H1 (cell line): ENCODE measurements around the gene ATXN7. TPM values are rescaled to one million over a fixed set of nuclear protein-coding genes. Genes with fewer than 3 reads are reported as not detected.

ENCODE experiments used
- E2F6 ChIP-seq: IDR thresholded peaks from 2 replicates; pipeline ENCODE4 v1.6.1; 2012; ENCODE audit warnings: inconsistent platforms
- RAD21 ChIP-seq, 2 experiments: IDR thresholded peaks in 1 of 2; conservative IDR thresholded peaks in 1 of 2; 2 replicates each; pipeline ENCODE4 v1.6.1; 2011; ENCODE audit warnings: low read depth in 2 of 2, low read length in 2 of 2, improper control_type of control experiment in 1 of 2, inconsistent platforms in 1 of 2, mild to moderate bottlenecking in 1 of 2, moderate library complexity in 1 of 2
- RBBP5 ChIP-seq: IDR thresholded peaks from 2 replicates; pipeline ENCODE4 v1.7.1; 2012; ENCODE audit warnings: low read depth, mild to moderate bottlenecking, inconsistent platforms, low read length, moderate library complexity, borderline replicate concordance
- SIRT6 ChIP-seq: IDR thresholded peaks from one replicate; pipeline ENCODE4 v1.7.1; 2012; ENCODE audit warnings: low read length, inconsistent platforms
- SUZ12 ChIP-seq: fragments of 200-600 bp; sonication (generic); IDR thresholded peaks from 2 replicates; pipeline ENCODE4 v1.6.1; 2012; ENCODE audit warnings: mild to moderate bottlenecking, inconsistent platforms, low read length, moderate library complexity, mixed read lengths
- ZNF274 ChIP-seq: IDR thresholded peaks from 2 replicates; pipeline ENCODE4 v1.7.0; 2012; ENCODE audit warnings: low read length, borderline replicate concordance; ENCODE audit errors: extremely low read depth
- polyA plus RNA-seq, 7 experiments: library from polyadenylated mRNA; depleted of rRNA in 3 of 7; stranded (reverse) in 5 of 7; unstranded in 2 of 7; fragments of >200 nt in 5 of 7; fragments of 200-250 nt in 2 of 7; gene quantifications; 1 replicate in 5 of 7; 2 replicates in 1 of 7; 4 replicates in 1 of 7; pipeline versions ENCODE4 v1.2.1 to v1.2.3, GENCODE V29; 2011 to 2013; ENCODE audit warnings: missing spikeins in 2 of 7, mixed read lengths in 2 of 7
- total RNA-seq: library from RNA; stranded (reverse); fragmentation: NEBNext Ultra II Directional; extraction: Animal tissue kit (Norgen Biotek cat#: 25700); gene quantifications from 2 replicates; pipeline ENCODE4 v1.2.1, GENCODE V29; 2021

ATXN7 gene
- total and polyA plus RNA-seq, 2 of the 8 experiments (the other 6 are each of a cell fraction or from before 2014, with no cell fraction given): 15.5 to 16.8 TPM

GRCh38 chr3:64039332-64039731, 175.7 kb downstream of the ATXN7 start (continued):
- TF ChIP-seq E2F6 (no peak), RBBP5 (no peak), SIRT6 (no peak), RAD21 (IDR thresholded peaks at IDR 0.05 in 1 of 2, conservative IDR thresholded peaks at IDR 0.05 in 1 of 2; ENCODE audit: low read depth in 2 of 2, low read length in 2 of 2) (no peak), SUZ12 (no peak), ZNF274 (no peak)
